Mononuclear cell (primary cell): ENCODE measurements around the gene CACNA1D. TPM values are rescaled to one million over a fixed set of nuclear protein-coding genes. Genes with fewer than 3 reads are reported as not detected.

Source experiments
- total RNA-seq: library from RNA; depleted of rRNA; stranded (reverse); fragments of >200 nt; gene quantifications from one replicate; pipeline ENCODE4 v1.2.3, GENCODE V29; 2012

The CACNA1D gene
- total RNA-seq, 1 donor: 0.84 TPM

Other genes with a start within 250 kb of the CACNA1D start
- 511 TPM for gene TKT, start 238.6 kb upstream of the CACNA1D start, total RNA-seq
- gene DCP1A, start 147.1 kb upstream of the CACNA1D start, total RNA-seq: 80.2 TPM